ENCODE results near the gene LIN7B. TPM values are rescaled to one million over a fixed set of nuclear protein-coding genes. Genes with fewer than 3 reads are reported as not detected.
A peak's percentile ranks its signal among the peaks of the same experiment; 100 is the strongest.

Gene LIN7B
- total and polyA plus RNA-seq, 2 of the 13 experiments (the other 11 are each of a cell fraction or from before 2014, with no cell fraction given), result 5.3 to 7.6 TPM

DNA sequence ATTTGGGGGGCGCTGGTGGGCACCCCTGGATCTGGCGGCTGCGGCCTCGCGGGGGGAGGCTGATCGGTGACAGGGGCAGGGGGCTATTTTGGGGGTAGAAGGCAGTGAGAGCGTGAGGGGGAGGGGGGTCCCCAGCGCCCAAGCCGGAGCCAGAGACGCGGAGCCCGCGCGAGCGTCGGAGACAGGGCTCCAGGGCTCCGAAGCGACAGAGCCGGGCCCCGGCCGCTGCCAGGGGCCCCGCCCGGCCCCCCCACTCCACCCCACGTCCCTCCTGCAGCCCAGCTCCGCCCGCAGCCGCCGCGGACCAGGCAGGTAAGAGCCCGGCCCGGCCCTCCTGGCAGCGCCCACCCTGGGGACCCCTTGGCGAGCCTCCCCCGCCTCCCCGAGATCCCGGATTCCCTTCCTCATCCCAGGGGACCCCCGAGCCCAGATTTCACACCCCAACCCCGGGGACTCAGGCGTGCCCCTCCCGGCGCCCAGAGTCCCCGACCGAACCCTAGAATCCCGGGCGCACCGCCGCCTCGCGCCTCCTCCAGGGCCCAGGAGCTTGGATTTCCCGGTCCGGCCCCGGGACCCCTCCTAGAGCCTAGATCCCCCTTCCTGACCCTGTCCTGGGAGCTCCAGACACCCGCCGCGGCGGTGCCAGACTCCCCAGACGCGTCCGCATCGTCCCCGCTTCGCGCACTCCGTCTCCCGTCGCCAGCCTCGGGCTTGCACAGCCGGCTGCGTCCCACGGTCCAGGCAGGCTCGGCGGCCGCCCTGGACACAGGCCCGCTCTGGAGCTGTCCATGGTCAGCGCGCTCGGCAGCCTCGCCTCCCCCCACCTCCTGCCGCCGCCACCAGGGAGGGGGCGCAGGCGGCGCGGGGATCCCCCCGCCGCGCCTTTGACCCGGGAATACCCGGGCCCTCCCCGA lies 5.5 kb downstream of the LIN7B start, which contains the start of gene PPFIA3 (continued):
- TF ChIP-seq, protein P1, sequence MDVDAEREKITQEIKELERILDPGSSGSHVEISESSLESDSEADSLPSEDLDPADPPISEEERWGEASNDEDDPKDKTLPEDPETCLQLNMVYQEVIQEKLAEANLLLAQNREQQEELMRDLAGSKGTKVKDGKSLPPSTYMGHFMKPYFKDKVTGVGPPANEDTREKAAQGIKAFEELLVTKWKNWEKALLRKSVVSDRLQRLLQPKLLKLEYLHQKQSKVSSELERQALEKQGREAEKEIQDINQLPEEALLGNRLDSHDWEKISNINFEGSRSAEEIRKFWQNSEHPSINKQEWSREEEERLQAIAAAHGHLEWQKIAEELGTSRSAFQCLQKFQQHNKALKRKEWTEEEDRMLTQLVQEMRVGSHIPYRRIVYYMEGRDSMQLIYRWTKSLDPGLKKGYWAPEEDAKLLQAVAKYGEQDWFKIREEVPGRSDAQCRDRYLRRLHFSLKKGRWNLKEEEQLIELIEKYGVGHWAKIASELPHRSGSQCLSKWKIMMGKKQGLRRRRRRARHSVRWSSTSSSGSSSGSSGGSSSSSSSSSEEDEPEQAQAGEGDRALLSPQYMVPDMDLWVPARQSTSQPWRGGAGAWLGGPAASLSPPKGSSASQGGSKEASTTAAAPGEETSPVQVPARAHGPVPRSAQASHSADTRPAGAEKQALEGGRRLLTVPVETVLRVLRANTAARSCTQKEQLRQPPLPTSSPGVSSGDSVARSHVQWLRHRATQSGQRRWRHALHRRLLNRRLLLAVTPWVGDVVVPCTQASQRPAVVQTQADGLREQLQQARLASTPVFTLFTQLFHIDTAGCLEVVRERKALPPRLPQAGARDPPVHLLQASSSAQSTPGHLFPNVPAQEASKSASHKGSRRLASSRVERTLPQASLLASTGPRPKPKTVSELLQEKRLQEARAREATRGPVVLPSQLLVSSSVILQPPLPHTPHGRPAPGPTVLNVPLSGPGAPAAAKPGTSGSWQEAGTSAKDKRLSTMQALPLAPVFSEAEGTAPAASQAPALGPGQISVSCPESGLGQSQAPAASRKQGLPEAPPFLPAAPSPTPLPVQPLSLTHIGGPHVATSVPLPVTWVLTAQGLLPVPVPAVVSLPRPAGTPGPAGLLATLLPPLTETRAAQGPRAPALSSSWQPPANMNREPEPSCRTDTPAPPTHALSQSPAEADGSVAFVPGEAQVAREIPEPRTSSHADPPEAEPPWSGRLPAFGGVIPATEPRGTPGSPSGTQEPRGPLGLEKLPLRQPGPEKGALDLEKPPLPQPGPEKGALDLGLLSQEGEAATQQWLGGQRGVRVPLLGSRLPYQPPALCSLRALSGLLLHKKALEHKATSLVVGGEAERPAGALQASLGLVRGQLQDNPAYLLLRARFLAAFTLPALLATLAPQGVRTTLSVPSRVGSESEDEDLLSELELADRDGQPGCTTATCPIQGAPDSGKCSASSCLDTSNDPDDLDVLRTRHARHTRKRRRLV (CRISPR knock-in tag; IDR thresholded peaks at IDR 0.05), result no peak
- TF ChIP-seq ZC3H13 (CRISPR knock-in tag; IDR thresholded peaks at IDR 0.05), result 0 out of 2 replicates have a peak, but pooled peaks have one; percentile 34
- no peak for TF ChIP-seq ZNF382 (CRISPR knock-in tag; IDR thresholded peaks at IDR 0.05; ENCODE audit: borderline replicate concordance)
- TF ChIP-seq IKZF4 (CRISPR knock-in tag; IDR thresholded peaks at IDR 0.05; ENCODE audit: borderline replicate concordance, low read depth, not compliant biosample characterization), result no peak
- no peak for TF ChIP-seq ZNF644 (CRISPR knock-in tag; IDR thresholded peaks at IDR 0.05; ENCODE audit: low read depth)
- TF ChIP-seq, protein P2, sequence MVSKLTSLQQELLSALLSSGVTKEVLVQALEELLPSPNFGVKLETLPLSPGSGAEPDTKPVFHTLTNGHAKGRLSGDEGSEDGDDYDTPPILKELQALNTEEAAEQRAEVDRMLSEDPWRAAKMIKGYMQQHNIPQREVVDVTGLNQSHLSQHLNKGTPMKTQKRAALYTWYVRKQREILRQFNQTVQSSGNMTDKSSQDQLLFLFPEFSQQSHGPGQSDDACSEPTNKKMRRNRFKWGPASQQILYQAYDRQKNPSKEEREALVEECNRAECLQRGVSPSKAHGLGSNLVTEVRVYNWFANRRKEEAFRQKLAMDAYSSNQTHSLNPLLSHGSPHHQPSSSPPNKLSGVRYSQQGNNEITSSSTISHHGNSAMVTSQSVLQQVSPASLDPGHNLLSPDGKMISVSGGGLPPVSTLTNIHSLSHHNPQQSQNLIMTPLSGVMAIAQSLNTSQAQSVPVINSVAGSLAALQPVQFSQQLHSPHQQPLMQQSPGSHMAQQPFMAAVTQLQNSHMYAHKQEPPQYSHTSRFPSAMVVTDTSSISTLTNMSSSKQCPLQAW (CRISPR knock-in tag; IDR thresholded peaks at IDR 0.05), result peak; percentile 45; the same call in 1 of the 2 replicates
- no peak for TF ChIP-seq NFIC (IDR thresholded peaks at IDR 0.05; ENCODE audit: low read length)
- no peak for TF ChIP-seq JUND (CRISPR knock-in tag; IDR thresholded peaks at IDR 0.05)
- no peak for TF ChIP-seq RAD51 (IDR thresholded peaks at IDR 0.05; ENCODE audit: borderline replicate concordance)
- TF ChIP-seq, protein P3, sequence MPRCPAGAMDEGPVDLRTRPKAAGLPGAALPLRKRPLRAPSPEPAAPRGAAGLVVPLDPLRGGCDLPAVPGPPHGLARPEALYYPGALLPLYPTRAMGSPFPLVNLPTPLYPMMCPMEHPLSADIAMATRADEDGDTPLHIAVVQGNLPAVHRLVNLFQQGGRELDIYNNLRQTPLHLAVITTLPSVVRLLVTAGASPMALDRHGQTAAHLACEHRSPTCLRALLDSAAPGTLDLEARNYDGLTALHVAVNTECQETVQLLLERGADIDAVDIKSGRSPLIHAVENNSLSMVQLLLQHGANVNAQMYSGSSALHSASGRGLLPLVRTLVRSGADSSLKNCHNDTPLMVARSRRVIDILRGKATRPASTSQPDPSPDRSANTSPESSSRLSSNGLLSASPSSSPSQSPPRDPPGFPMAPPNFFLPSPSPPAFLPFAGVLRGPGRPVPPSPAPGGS (CRISPR knock-in tag; IDR thresholded peaks at IDR 0.05), result peak; percentile 70; the same call in 1 of the 2 replicates
- TF ChIP-seq ZNF510 (CRISPR knock-in tag; IDR thresholded peaks at IDR 0.05; ENCODE audit: low read depth), result no peak
- no peak for TF ChIP-seq ZFP36 (IDR thresholded peaks at IDR 0.05; ENCODE audit: borderline replicate concordance, low read depth, low read length, partially characterized antibody)
- no peak; the same call in 1 of the 2 replicates for TF ChIP-seq ETV5 (CRISPR knock-in tag; IDR thresholded peaks at IDR 0.05; ENCODE audit: borderline replicate concordance)
- TF ChIP-seq ZNF138 (CRISPR knock-in tag; IDR thresholded peaks at IDR 0.05; ENCODE audit: low read depth), result peak; percentile 67; the same call in 1 of the 2 replicates
- no peak for TF ChIP-seq ISX (CRISPR knock-in tag; conservative IDR thresholded peaks at IDR 0.05)
- TF ChIP-seq ZNF839 (CRISPR knock-in tag; IDR thresholded peaks at IDR 0.05; ENCODE audit: borderline replicate concordance), result no peak
- TF ChIP-seq, protein P4, sequence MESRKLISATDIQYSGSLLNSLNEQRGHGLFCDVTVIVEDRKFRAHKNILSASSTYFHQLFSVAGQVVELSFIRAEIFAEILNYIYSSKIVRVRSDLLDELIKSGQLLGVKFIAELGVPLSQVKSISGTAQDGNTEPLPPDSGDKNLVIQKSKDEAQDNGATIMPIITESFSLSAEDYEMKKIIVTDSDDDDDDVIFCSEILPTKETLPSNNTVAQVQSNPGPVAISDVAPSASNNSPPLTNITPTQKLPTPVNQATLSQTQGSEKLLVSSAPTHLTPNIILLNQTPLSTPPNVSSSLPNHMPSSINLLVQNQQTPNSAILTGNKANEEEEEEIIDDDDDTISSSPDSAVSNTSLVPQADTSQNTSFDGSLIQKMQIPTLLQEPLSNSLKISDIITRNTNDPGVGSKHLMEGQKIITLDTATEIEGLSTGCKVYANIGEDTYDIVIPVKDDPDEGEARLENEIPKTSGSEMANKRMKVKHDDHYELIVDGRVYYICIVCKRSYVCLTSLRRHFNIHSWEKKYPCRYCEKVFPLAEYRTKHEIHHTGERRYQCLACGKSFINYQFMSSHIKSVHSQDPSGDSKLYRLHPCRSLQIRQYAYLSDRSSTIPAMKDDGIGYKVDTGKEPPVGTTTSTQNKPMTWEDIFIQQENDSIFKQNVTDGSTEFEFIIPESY (CRISPR knock-in tag; IDR thresholded peaks at IDR 0.05), result peak; percentile 40; the same call in 1 of the 2 replicates
- no peak for TF ChIP-seq HNF4A (CRISPR knock-in tag; IDR thresholded peaks at IDR 0.05)
- TF ChIP-seq ZNF547 (CRISPR knock-in tag; IDR thresholded peaks at IDR 0.05), result no peak

Measured in HepG2 (cell line).